SK-N-SH (cell line): Measurements from ENCODE around the gene MRNIP. TPM values are rescaled to one million over a fixed set of nuclear protein-coding genes. Genes with fewer than 3 reads are reported as not detected.

Experiments used
- CTCF ChIA-PET: fragments of 300-600, 350-600 bp; formaldehyde crosslinking; extraction: SDS; loops from one replicate; lab custom pipeline; 2021; lab: Yijun Ruan, JAX
- POLR2A ChIA-PET: fragments of 350-600 bp; sonication (Branson Sonifier 250); formaldehyde crosslinking; extraction: SDS; loops from one replicate; lab custom pipeline; 2020; ENCODE audit warnings: antibody characterized with exemption, inconsistent platforms; lab: Yijun Ruan, JAX
- DNase-seq: peaks from one replicate; pipeline ENCODE4 v3.0.0; 2012
- H2AFZ ChIP-seq: fragments of 200-600 bp; sonication (generic); 2 replicates; pipeline ENCODE4 v1.8.1; 2016; ENCODE audit warnings: antibody characterized with exemption, mild to moderate bottlenecking, low read depth
- H3F3A ChIP-seq: fragments of 200-600 bp; sonication (generic); replicated peaks from 2 replicates; pipeline ENCODE3; 2016; ENCODE audit warnings: antibody characterized with exemption, mild to moderate bottlenecking; ENCODE audit not compliant: insufficient read depth
- H3K27ac ChIP-seq, 2 experiments: fragments of 200-500 bp in 1 of 2; fragments of 200-600 bp in 1 of 2; sonication (Bioruptor generic) in 1 of 2; sonication (generic), shearing (Covaris generic) in 1 of 2; 2 replicates each; pipeline versions ENCODE4 v1.5.1 to v1.6.1; 2014 to 2016; ENCODE audit warnings: low read depth in 2 of 2, inconsistent platforms in 1 of 2, low read length in 1 of 2, mild to moderate bottlenecking in 1 of 2, mixed read lengths in 1 of 2
- H3K27me3 ChIP-seq: fragments of 200-600 bp; sonication (generic), shearing (Covaris generic); 2 replicates; pipeline ENCODE4 v1.6.1; 2016; ENCODE audit warnings: mixed run types; ENCODE audit not compliant: insufficient read depth
- H3K36me3 ChIP-seq, 2 experiments: fragments of 200-500 bp in 1 of 2; fragments of 200-600 bp in 1 of 2; sonication (Bioruptor generic) in 1 of 2; sonication (generic) in 1 of 2; replicated peaks in 1 of 2; 2 replicates each; pipeline versions ENCODE3 to v1.5.1; 2014 to 2016; ENCODE audit warnings: low read length in 1 of 2, mild to moderate bottlenecking in 1 of 2; ENCODE audit not compliant: insufficient read depth in 2 of 2, control insufficient read depth in 1 of 2
- H3K4me1 ChIP-seq, 2 experiments: fragments of 200-500 bp in 1 of 2; fragments of 200-600 bp in 1 of 2; sonication (Bioruptor generic) in 1 of 2; sonication (generic), shearing (Covaris generic) in 1 of 2; 2 replicates each; pipeline versions ENCODE4 v1.5.1 to v1.6.1; 2014 to 2016; ENCODE audit warnings: low read depth in 1 of 2, low read length in 1 of 2, mixed run types in 1 of 2; ENCODE audit not compliant: insufficient read depth in 2 of 2, control insufficient read depth in 1 of 2
- H3K4me2 ChIP-seq: fragments of 200-600 bp; sonication (generic), shearing (Covaris generic); 2 replicates; pipeline ENCODE4 v1.6.1; 2017; ENCODE audit warnings: mixed run types
- H3K4me3 ChIP-seq, 2 experiments: fragments of 200-500 bp in 1 of 2; fragments of 200-600 bp in 1 of 2; sonication (Bioruptor generic) in 1 of 2; sonication (generic), shearing (Covaris generic) in 1 of 2; 2 replicates each; pipeline versions ENCODE4 v1.5.1 to v1.8.1; 2014 to 2016; ENCODE audit warnings: low read depth in 2 of 2, inconsistent platforms in 1 of 2, low read length in 1 of 2, mild to moderate bottlenecking in 1 of 2, mixed read lengths in 1 of 2, moderate library complexity in 1 of 2
- H3K79me2 ChIP-seq: fragments of 200-600 bp; sonication (generic); 2 replicates; pipeline ENCODE4 v1.8.1; 2017; ENCODE audit warnings: mild to moderate bottlenecking; ENCODE audit not compliant: insufficient read depth
- H3K9ac ChIP-seq: fragments of 200-600 bp; sonication (generic); 2 replicates; pipeline ENCODE4 v1.6.1; 2017; ENCODE audit warnings: mixed run types
- H3K9me2 ChIP-seq: fragments of 200-600 bp; sonication (generic); 2 replicates; pipeline ENCODE4 v1.6.1; 2017; ENCODE audit warnings: mixed run types
- H3K9me3 ChIP-seq: fragments of 200-600 bp; sonication (generic); 2 replicates; pipeline ENCODE4 v1.6.1; 2017; ENCODE audit warnings: mixed run types, mild to moderate bottlenecking, moderate library complexity
- H4K20me1 ChIP-seq: fragments of 200-600 bp; sonication (generic); 2 replicates; pipeline ENCODE4 v1.6.1; 2017; ENCODE audit warnings: mild to moderate bottlenecking, mixed run types; ENCODE audit not compliant: insufficient read depth
- FOXM1 ChIP-seq: IDR thresholded peaks from 2 replicates; pipeline ENCODE4 v1.4.0; 2012; ENCODE audit warnings: low read depth, mild to moderate bottlenecking
- IRF3 ChIP-seq: fragments of 150-350 bp; IDR thresholded peaks from 2 replicates; pipeline ENCODE4 v1.6.1; 2016; ENCODE audit warnings: mild to moderate bottlenecking, low read depth, low read length
- MAX ChIP-seq: IDR thresholded peaks from 2 replicates; pipeline ENCODE4 v1.4.0; 2012; ENCODE audit warnings: low read depth
- MEF2A ChIP-seq: IDR thresholded peaks from 2 replicates; pipeline ENCODE4 v1.4.0; 2012; ENCODE audit warnings: low read depth, borderline replicate concordance
- MXI1 ChIP-seq: IDR thresholded peaks from 2 replicates; pipeline ENCODE4 v1.6.1; 2012; ENCODE audit warnings: mild to moderate bottlenecking, low read depth, low read length, improper control_type of control experiment
- RAD21 ChIP-seq: IDR thresholded peaks from 2 replicates; pipeline ENCODE4 v1.6.1; 2012; ENCODE audit warnings: mild to moderate bottlenecking, low read length
- REST ChIP-seq: IDR thresholded peaks from 2 replicates; pipeline ENCODE4 v1.6.1; 2012; ENCODE audit warnings: mild to moderate bottlenecking, low read depth, low read length, moderate library complexity
- RFX5 ChIP-seq: IDR thresholded peaks from 2 replicates; pipeline ENCODE4 v1.6.1; 2012; ENCODE audit warnings: mild to moderate bottlenecking, improper control_type of control experiment, low read length
- RXRA ChIP-seq: IDR thresholded peaks from 2 replicates; pipeline ENCODE4 v1.4.0; 2012; ENCODE audit warnings: low read depth, mild to moderate bottlenecking, borderline replicate concordance
- SIN3A ChIP-seq: IDR thresholded peaks from 2 replicates; pipeline ENCODE4 v1.6.1; 2012; ENCODE audit warnings: low read depth, mild to moderate bottlenecking, low read length, moderate library complexity, borderline replicate concordance
- TAF1 ChIP-seq: IDR thresholded peaks from 2 replicates; pipeline ENCODE4 v1.6.1; 2012; ENCODE audit warnings: low read depth, mild to moderate bottlenecking, low read length, moderate library complexity, borderline replicate concordance
- TCF12 ChIP-seq: IDR thresholded peaks from 2 replicates; pipeline ENCODE4 v1.4.0; 2012
- TEAD4 ChIP-seq: IDR thresholded peaks from 2 replicates; pipeline ENCODE4 v1.4.0; 2012; ENCODE audit warnings: mild to moderate bottlenecking, borderline replicate concordance; ENCODE audit not compliant: insufficient read depth
- USF2 ChIP-seq: fragments of 150-350 bp; IDR thresholded peaks from 2 replicates; pipeline ENCODE4 v1.6.1; 2017; ENCODE audit warnings: antibody characterized with exemption, low read length, low read depth, borderline replicate concordance
- YY1 ChIP-seq: IDR thresholded peaks from 2 replicates; pipeline ENCODE4 v1.4.0; 2012; ENCODE audit warnings: low read depth, mild to moderate bottlenecking
- WGBS: methylation state at CpG from one replicate; pipeline ENCODE4 v1.1.6; 2017; ENCODE audit warnings: low lambda C conversion rate; 5-methylcytosine and 5-hydroxymethylcytosine counted together
- polyA plus RNA-seq, 3 experiments: library from polyadenylated mRNA; depleted of rRNA; stranded (reverse); fragments of >200 nt; gene quantifications; 2 replicates each; pipeline ENCODE4 v1.2.3, GENCODE V29; 2012

Gene MRNIP
- polyA plus RNA-seq, 1 of the 3 experiments (the other 2 are of a cell fraction): 32.8 TPM

GRCh38 chr5:179879003-179879689 lies 20.5 kb upstream of the MRNIP start:
- no peaks in the 10 kb centered on the region for H3F3A ChIP-seq
- no peak for DNase-seq
- no peak overlapping the region for H3K9ac ChIP-seq
- no peak overlapping the region for H2AFZ ChIP-seq
- H3K9me2 ChIP-seq: no peaks in the 10 kb centered on the region
- peaks cover 38 to 49% of the 10 kb centered on the region in 2 experiments for H3K36me3 ChIP-seq
- H3K4me2 ChIP-seq: no peak overlapping the region
- 100% methylated on average over 12 of the region's 31 CpGs for WGBS
- H3K9me3 ChIP-seq: peaks cover 15% of the 10 kb centered on the region
- H4K20me1 ChIP-seq: no peaks in the 10 kb centered on the region
- no peak for TF ChIP-seq TCF12
- TF ChIP-seq MEF2A: no peak
- TF ChIP-seq RFX5: no peak
- no peaks in the 10 kb centered on the region for H3K79me2 ChIP-seq
- no peaks in the 10 kb centered on the region for H3K4me1 ChIP-seq
- H3K4me3 ChIP-seq: no peak overlapping the region
- CTCF ChIA-PET: no interaction called here
- no peak overlapping the region for H3K27ac ChIP-seq
- H3K27me3 ChIP-seq: no peaks in the 10 kb centered on the region
- POLR2A ChIA-PET: no interaction called here

GRCh38 chr5:179878222-179879002 lies 19.8 kb upstream of the MRNIP start:
- WGBS: 79% methylated on average over 11 of the region's 26 CpGs
- no peak for TF ChIP-seq IRF3
- no peak for TF ChIP-seq MAX
- no peak for TF ChIP-seq RXRA
- TF ChIP-seq MXI1: no peak
- TF ChIP-seq SIN3A: no peak
- no peak for TF ChIP-seq MEF2A
- TF ChIP-seq REST: no peak
- no peak for TF ChIP-seq FOXM1
- TF ChIP-seq TAF1: no peak
- no peak for TF ChIP-seq YY1
- no peak for TF ChIP-seq TCF12
- no peak for TF ChIP-seq TEAD4
- no peak for TF ChIP-seq RAD21
- no peak for TF ChIP-seq USF2
- Histone ChIP-seq H3K9me3 (peaks cover 8% of the 10 kb centered on the region), H3K9ac (no peak overlapping the region), H3K4me1 (no peaks in the 10 kb centered on the region), H3K9me2 (no peaks in the 10 kb centered on the region), H3K27me3 (no peaks in the 10 kb centered on the region), H3K4me2 (no peak overlapping the region), H4K20me1 (no peaks in the 10 kb centered on the region), H3K36me3 (peaks cover 31 to 49% of the 10 kb centered on the region in 2 experiments), H2AFZ (no peak overlapping the region), H3F3A (no peaks in the 10 kb centered on the region), H3K27ac (no peak overlapping the region), H3K4me3 (no peak overlapping the region), H3K79me2 (no peaks in the 10 kb centered on the region)
- ChIA-PET POLR2A (interaction anchor here (0.6 kb wide), 1 partner anchor 46 kb away, joined by 3 read pairs; no protein-coding TSS in a partner anchor), CTCF (no interaction called here)
- no peak for DNase-seq
